Measurements from ENCODE around the gene KLHL2. TPM values are rescaled to one million over a fixed set of nuclear protein-coding genes. Genes with fewer than 3 reads are reported as not detected.
"Not testable (repeated sequence)": the region's sequence is repeated elsewhere in the genome, so short reads cannot be mapped to it uniquely, and the experiment has no call there.

Gene KLHL2
- total RNA-seq, 1 donor from 2014 or later, result 23.7 TPM

DNA sequence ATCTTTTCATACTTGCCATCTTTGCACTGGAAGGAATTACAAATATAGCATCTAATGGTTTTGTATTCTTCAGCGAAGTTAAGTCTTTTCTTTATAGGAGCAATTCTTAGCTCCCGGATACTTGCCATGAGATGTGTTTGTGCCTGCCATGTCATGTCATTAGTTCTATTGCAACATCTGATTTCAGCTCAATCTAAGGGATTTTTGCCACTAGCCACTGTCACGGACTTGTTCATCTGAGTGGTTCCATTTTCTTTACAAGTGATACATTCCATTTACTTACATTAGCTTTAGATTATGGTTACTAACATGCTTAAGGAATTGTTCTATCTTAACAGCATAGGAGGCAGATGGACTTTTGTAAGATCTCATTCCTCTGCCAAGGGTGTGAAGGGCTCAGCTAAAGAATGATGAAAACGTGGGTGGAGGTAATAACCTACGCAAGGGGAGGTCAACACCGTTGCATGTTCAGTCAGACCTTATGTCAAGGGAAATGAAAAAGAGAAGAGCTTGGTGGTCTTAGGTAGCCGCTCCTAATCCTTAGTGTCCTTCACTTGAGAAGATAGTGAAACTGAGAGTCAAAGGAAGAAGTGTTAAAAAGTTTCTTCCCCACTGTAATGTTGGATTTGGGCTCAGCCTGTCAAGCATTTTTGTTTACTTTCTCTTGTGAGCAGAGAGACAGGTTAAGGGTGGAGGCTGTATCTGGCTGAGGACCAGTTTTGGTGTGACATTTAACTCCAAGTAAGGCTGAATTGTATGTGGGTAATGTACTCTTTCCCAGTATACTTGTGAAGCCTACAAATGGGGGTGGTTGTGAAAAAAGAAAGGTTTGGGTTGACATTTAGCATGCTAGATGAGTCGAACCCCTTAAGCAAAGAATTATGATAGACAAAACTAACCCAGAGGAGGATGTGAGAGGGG, 3.6 kb upstream of the KLHL2 start:
- no peak for DNase-seq (ENCODE audit: low spot score)

DNA sequence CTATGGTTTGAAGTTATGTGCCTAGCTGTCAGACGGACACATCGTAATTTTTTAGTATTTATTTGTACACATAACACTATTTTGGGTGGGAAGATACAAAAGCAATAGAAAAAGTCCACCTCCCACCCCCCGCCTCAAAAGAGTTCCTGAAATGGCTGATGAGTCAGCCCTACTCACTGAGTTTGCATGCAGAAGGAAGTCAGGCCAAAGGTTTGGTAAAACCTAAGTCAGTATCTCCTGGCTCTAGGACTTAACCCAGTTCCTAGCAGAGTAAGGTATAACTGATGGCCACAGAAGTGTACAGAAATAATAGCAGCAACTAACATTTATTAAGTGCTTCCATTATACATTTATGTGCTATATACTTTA, 2.9 kb upstream of the KLHL2 start:
- no peak for DNase-seq (ENCODE audit: low spot score)

DNA sequence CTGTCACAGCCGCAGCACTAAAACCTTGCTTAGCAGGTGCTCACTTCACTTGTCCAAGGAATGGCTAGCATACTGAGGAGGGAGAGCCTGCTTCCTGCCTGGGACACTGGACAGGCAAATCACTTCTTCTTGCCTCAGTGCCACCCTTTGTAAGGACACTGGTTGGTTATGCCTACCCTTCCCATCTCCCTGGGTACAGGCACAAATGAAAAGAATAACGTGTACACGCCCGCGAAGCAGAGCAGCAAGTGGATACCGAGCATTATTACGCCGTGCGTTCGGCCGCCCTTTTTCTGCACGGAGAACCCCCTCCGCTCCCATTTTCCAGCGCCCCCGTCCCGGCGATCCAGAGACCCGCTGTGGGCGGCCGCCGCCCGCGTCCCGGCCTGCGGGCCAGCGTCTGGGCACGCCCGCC, 338 bp upstream of the KLHL2 start:
- no peak for DNase-seq (ENCODE audit: low spot score)

DNA sequence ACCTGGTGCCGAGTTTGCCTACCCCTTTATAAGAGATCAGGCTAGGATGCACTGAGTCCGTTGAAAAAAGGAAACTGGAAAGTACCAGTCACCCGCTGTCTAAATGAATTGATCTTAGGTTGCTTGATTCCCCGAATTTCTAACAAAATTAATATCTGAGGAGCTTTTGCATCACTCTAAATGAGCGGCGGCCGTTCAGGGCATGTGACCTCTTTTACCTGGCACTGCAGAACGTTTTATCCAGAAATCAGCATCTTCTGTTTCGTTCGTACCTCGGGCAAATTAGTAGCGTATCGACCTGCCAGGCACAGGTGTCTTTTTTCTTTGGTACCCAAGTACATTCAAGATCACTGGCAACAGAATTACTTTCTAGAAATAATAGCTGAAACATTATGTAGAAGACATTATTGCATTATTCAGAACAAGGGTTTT, 876 bp downstream of the KLHL2 start:
- DNase-seq (ENCODE audit: low spot score), result no peak

DNA sequence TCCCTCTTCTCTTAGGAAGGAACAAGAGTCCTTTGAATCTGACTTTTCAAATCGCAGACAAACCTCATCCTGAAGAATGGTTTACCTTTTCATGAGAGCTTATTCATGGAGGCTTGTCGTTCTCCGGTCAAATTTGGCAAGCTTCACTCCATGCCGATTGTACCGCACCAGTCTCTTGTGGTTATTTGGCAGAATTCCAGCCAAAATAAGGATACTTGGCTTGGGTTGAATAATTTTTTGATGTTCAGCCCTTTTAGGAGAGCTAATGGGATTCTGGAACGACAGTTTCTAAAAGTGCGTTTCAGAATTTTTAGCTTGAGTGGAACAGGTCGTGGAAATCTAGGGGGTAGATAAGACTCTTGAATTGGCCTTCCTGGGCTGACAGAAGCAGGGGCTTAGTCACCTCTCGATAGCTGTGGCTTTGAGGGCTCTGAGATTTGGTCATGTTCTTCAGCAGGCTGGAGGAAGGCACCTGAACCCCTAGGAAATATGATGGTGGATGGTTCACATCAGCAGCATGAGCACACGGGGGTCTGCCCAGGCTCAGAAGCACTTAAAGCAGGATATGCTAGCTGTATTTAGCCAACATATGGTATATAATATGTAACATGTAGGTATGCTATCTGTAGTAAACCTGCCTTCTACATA, 1.5 kb downstream of the KLHL2 start:
- no peak for DNase-seq (ENCODE audit: low spot score)

DNA sequence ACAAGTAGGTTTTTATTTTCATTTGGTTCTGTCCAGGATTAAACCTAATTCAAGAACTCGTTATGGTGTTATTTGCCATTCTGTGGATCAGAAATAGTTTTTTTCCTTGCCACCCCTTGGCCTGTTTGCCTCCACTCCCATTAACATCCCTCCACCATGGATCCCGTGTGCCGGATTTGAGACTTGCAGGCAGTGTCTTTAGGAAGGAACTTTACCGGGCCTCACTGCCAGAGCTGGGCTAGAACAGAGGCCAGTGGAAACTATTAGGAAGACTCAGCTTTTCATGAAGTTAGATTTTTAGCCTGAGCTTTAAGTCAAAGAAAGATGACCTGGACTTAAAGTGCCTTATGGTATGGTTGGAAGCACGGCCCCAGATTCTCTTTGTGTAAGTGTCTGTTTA, 2.4 kb downstream of the KLHL2 start:
- no peak for DNase-seq (ENCODE audit: low spot score)

DNA sequence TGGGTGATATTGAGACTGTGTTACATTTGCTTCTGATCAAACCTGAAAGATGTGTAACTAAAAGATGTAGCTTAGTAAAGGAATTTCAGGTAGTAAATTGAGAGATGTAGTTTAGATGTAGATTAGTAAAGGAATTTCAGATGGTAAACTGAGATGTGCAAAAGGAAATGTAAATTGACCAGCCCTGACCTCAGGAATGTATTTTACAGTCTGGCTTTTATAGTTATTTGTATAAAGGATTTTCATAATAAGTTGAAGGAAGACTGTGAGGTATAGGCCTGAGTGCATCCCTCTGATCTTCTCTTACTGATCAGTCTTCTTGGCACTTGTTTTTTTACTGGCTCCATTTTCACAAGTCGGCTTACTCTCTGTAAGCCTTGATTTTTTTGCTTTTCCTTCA, 3.2 kb downstream of the KLHL2 start:
- no peak for DNase-seq (ENCODE audit: low spot score)

DNA sequence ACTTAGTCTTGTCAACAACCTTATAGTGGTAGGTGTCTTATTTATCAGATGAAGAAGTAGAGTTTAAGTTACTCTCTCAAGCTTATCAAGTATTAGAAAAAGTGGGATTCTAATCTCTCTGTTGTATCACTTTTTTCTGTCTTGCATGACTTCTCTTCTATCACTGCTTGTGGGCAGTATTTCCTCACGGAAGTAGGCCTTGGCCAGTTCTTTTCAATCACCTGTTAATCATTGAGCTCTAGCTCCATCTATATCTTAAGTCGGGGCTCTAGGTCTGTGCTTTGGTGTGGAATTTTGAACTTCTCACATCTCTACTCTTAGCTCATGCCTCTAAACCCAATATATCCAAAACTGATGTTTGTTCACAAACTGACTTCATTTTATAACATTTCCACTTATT, 5.3 kb downstream of the KLHL2 start:
- DNase-seq (ENCODE audit: low spot score), result not testable (repeated sequence)

DNA sequence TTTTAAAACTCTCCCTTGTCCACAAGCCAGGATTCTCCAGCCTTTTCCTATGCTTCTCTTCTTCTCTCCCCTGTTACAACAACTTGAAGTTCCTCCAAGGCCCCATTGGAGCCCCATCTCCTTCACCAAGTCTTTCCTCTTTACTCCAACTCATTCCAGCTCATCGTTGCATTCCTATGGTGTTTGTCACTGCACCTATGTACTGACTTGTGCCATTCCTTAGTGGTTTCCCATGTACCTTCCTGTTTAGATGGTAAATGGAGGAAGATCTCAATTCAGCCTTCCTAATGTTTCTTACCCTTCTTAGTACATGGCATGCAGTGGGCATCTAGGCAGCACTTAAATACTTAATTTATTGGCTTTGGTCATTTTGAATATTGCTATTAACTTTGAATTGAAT, 6.0 kb downstream of the KLHL2 start:
- DNase-seq (ENCODE audit: low spot score), result not testable (repeated sequence)

DNA sequence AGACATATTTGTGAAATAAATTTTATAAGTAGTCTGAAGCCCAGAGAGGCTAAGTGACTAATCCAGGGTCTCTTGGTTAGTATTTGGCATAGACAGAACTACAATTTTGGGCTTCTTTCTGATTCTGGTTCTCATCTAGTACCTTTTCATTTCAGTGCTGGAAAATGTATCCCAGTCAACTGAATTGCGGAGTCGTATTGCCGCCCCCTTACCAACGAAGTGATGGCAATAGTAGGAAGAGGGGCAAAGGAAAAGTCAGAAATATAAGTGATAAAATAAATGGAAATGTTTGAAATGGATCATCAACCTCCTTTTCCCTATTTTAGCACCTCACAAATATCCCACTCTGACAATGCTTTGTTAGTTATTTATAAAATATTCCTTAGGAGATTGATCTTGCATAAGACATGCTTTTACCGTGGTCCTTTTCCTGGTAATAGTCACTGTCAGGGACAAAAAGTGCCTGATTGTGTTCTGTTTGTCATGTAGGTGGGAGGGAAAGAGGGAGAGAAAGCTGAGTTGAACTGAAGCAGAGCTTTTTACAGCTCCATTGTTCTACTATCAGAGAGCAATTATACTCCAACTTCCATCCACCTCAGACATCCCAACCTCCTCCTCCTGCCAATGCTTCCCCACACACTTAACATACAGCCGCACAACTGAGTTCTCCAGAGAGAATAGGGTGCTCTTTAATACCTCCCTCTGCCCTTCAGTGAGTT, 6.8 kb downstream of the KLHL2 start:
- DNase-seq (ENCODE audit: low spot score), result not testable (repeated sequence)

DNA sequence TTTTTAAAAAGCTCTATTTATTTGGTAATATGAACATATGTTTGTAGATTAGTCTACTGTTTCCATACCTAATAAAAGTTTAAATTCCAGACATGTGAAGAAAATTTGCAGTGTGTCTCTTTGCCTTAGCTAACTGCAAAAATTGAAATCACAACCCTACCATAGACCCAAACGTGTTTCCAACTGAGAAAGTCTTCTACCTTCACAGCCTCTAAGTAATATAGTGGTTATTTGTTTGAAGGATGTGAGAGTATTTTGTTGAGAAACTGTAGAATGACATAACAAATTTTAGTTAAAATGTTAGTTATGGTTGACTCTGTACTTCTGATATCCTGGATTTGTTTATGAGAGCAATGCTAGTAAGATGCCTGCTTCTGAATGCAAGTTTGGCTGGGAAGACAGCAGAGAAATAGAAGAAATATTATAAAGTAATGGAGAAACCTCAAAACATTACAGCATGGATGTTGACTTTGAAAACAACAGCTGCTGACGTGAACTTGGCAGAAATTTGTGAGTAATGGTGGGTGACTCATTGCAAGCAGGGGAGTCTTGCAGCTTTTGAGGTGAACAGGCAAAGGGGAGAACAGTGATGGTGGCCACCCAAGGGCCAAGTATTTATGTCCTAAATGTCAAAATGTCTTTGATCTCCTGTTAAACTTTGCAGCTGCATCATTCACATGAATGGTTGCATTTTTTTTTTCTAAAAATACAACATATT, 7.8 kb downstream of the KLHL2 start:
- DNase-seq (ENCODE audit: low spot score), result not testable (repeated sequence)

DNA sequence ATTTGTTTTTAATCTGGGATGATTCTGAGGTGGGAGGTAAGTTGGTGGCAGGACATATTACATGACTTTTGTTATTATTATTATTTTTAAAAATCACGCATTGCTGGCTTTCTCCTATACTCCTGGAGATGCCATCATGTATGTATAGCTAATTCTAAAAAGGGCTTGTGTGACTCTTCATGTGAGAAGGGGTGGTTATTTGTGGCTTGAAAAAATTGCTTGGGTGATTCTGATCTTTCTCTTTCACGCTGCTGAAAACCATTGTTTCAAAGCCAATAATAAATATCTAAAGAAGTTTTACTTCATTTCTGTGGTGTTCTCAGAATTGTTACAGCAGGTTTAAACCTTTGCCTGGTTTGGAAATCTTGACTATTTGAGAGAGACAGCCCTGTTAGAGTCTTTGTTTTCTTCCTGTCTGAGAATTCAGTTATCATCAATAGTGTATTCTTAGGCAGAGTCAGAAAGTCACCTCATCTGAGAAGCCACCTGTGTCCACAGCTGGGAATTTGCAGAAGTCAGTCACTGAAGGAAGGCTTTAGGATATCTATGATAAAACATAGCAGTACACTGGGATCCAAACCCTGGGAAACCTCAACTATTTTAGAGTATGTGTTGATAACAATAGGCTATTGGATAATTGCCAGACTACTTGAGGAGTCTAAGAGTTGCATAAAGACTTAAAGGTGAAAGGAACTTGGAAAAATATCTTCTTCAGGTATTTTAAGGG, 8.6 kb downstream of the KLHL2 start:
- not testable (repeated sequence) for DNase-seq (ENCODE audit: low spot score)

DNA sequence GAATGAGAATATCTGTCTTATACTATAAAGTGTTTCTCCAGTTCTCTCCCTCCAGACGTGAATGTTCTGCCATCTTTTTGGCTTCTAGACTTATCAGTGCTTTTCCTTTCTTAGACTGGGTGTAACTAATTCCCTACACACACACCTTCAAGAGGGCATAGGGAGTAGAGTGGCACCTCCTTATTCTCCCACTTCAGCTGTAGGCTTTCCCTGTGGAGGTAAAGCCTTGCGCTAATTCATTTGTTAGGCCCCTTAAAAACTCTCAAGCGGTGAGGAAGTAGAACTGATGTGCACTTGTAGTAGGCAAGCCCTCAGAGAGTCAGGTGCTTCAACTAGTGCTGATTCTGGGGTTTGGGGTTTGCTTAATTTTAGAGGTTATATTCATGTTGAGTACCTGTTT, 10.0 kb downstream of the KLHL2 start:
- DNase-seq (ENCODE audit: low spot score), result no peak

DNA sequence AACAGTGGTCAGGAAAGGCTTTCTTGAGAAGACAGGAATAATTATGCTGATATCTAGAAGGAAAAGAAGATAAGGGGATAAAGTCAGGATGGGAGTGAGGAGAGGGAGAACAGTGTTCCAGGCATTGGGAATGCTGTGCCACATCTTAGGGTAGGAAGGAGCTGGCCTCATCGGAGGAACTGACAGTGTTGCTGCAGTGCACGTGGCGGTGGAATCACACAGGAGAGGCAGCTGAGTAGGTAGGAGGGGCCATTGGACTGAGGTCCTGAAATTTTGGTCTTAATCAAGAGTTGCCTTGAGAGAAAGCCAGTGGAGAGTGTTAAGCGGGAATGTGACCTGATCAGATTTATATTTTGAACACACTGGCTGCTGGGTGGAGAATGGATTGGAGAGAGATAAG, 13.9 kb downstream of the KLHL2 start:
- not testable (repeated sequence) for DNase-seq (ENCODE audit: low spot score)

DNA sequence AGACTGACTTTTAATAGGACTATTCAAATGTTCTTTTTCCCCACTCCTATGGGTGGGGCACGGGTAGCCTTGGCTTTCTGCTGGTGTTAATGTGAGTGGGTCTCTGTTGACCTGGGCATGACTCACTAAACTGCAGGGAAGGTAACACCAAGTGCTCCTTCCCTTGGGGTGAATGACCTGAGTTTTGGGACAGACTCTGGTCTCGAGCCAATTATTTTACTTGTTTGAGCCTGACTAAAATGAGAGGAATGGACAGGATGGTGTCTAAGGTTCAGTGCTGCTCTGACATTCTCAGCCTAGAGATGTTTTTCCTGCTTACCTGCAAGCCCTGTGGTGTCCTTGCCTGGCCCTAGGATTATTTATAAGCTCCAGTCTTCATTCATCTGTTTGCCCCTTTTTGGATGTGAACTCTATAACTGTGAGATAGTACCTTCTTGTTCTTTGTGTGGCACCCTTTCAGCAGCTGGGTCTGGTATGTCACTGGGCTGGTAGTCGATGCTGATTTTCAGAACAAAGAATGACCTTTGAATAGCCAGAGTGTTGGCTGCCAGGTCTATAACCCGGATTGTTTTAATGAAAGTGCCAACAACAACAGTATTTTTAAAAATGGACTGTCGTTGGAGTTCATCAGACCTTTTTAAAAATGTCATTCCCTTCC, 14.8 kb downstream of the KLHL2 start:
- DNase-seq (ENCODE audit: low spot score), result peak; percentile 53

DNA sequence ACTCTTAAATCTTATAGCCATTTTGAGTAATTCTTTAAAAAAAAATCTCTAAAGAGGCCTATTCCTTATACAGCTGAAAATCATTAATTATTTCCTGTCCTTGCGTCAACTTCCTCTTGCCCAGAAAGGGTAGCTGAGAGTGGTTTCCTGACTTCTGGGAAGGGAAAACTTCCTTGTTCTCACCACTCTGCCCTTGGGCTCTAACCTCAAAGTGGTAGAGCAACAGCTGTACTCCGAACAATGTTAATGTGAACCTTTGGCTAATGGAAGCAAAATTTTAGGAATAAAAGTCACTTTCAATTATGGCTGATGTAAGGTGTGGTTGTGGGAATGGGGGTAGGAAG, 15.3 kb downstream of the KLHL2 start:
- DNase-seq (ENCODE audit: low spot score), result peak; percentile 49

DNA sequence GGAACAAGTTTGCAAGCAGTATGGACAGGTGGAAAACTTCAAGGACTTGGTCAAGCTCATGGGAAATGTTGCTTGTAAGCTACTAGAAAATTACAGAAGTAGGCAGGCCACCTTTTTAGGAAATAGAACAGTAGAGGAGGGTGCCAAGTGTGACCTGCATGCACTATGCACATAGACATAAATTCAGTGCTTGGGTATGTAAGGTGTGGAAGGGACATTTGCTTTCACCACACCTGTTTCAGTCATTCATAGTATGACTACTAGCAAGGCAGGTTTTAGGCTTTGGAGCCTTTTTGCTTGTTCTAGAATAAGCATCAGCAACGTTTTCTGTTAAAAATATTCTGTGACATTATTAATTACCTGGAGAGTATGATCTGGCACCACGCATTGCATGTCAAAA, 20.0 kb downstream of the KLHL2 start:
- not testable (repeated sequence) for DNase-seq (ENCODE audit: low spot score)

DNA sequence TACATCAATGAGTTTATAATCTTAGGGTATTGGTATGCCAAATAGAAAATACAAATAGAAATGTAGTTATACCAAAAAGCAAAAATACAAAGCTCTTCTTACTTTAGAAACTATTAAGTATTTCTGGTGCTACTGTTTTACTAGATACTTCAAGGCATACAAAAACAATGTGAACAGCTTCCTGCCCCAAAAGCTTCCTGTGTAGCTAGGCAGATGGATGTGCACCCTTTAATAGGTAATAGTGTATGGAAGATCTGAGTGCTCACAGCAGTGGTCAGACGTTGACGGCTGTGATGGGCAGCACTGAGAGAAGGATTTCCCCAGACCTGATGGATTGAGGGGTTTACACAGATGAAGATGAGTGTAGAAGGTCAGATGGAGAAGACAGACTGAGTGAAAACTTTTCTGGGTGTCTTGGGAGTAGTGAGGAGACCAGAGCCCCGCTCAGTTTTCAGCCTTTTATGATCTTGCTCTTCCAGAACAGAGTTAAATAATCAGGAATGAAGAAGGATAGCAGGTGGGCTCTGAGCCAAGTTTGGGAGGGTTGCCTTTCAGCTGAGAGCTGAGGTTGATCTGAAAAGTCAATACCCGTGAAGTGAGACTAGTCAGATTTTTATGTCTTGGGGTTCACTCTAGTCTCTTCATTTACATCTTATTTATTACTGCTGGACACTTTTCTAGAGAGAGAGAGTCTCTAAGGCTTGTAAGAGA, 22.3 kb downstream of the KLHL2 start:
- DNase-seq (ENCODE audit: low spot score), result not testable (repeated sequence)

DNA sequence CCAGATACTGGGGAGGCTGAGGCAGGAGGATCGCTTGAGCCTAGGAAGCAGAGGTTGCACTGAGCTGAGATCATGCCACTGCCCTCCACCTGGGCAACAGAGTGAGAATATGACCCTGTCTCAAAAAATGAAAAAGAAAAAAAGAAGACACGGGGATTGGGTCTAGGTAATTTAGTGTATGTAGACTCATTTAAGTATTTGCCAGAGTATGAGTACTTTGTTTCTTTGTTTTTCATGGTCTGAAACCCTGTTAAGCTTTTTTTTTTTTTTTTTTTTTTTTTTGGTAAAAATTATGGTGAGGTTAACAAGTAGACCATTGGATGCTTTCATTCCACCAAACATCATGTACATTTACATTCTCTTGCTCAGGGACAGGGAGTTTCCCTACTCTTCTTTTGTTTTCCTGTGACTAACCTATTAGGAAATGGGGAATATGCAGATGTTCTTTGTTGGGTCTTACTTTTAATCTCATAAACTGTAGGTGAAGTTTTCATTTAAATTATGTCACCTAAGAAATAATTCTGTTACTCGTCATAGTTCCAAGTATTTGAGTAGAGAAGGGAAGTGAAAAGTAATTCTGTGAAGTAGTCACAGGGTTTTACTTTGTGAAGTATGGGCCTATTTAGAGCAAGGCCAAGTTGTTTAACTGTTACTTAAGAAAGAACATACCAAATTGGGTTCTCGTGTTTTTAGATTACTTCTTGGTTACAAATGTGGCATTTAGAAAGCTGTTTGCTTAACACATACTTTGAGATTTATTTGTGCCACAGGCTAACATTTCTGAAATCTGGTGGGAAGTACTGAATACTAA, 25.5 kb downstream of the KLHL2 start:
- DNase-seq (ENCODE audit: low spot score), result not testable (repeated sequence)

Measured in ureter (tissue), 1 donor.